ENCODE results near the gene NPHS1.
"Not testable (repeated sequence)": the region's sequence is repeated elsewhere in the genome, so short reads cannot be mapped to it uniquely, and the experiment has no call there.

The NPHS1 gene, protein sequence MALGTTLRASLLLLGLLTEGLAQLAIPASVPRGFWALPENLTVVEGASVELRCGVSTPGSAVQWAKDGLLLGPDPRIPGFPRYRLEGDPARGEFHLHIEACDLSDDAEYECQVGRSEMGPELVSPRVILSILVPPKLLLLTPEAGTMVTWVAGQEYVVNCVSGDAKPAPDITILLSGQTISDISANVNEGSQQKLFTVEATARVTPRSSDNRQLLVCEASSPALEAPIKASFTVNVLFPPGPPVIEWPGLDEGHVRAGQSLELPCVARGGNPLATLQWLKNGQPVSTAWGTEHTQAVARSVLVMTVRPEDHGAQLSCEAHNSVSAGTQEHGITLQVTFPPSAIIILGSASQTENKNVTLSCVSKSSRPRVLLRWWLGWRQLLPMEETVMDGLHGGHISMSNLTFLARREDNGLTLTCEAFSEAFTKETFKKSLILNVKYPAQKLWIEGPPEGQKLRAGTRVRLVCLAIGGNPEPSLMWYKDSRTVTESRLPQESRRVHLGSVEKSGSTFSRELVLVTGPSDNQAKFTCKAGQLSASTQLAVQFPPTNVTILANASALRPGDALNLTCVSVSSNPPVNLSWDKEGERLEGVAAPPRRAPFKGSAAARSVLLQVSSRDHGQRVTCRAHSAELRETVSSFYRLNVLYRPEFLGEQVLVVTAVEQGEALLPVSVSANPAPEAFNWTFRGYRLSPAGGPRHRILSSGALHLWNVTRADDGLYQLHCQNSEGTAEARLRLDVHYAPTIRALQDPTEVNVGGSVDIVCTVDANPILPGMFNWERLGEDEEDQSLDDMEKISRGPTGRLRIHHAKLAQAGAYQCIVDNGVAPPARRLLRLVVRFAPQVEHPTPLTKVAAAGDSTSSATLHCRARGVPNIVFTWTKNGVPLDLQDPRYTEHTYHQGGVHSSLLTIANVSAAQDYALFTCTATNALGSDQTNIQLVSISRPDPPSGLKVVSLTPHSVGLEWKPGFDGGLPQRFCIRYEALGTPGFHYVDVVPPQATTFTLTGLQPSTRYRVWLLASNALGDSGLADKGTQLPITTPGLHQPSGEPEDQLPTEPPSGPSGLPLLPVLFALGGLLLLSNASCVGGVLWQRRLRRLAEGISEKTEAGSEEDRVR (N-terminal part only)

DNA sequence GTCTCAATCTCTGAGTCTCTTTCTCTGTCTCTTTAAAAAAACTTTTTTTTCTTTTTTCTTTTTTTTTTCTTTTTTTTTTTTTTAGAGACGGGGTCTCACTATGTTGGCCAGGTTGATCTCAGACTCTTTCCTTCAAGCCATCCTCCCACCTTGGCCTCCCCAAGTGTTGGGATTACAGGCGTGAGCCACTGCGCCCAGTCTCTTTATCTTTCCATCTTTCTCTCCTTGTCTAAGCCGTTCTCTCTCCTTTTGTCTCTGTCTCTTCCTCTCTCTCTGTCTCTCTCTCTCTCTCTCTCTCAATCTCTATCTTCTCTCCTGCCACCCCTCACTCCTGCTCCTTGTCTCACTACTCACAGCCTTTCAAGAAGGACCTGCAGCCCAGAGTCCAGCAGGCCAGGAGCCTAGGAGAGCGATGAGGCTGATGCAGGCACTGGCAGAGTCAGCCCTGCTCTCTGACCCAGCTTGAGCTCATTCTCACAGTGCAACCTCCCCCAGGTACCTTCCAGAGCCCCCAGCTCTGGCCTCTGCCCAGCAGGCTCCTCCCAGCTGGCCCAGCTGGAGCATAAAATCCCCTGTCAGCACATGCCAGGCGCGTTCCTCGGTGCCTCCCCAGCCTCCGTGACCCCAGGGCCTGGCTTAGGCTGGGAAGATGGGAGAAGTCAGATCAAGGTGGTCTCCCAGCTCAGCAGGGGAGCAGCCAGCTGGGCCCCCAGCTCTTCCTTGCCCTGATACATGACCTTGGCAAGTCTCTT, at the start of gene NPHS1:
Gene NPHS1 (minus strand): TSS at position 476 of the 752 bp plus-strand sequence. CDS start 667 bp downstream, outside the sequence.
- no peak within 1 kb of the TSS for H3K27ac Mint-ChIP-seq
- no peak for DNase-seq
- H3K4me3 Mint-ChIP-seq = no peak within 1 kb of the TSS
- peaks cover 10 to 13% of the 10 kb centered on the region in 2 donors for H3K4me1 Mint-ChIP-seq
- no peak for ATAC-seq (replicated peaks)
- H3K36me3 Mint-ChIP-seq = no peaks in the 10 kb centered on the region
- H3K9me3 Mint-ChIP-seq = no peaks in the 10 kb centered on the region
- peaks cover 69 to 78% of the 10 kb centered on the region in 2 donors for H3K27me3 Mint-ChIP-seq

DNA sequence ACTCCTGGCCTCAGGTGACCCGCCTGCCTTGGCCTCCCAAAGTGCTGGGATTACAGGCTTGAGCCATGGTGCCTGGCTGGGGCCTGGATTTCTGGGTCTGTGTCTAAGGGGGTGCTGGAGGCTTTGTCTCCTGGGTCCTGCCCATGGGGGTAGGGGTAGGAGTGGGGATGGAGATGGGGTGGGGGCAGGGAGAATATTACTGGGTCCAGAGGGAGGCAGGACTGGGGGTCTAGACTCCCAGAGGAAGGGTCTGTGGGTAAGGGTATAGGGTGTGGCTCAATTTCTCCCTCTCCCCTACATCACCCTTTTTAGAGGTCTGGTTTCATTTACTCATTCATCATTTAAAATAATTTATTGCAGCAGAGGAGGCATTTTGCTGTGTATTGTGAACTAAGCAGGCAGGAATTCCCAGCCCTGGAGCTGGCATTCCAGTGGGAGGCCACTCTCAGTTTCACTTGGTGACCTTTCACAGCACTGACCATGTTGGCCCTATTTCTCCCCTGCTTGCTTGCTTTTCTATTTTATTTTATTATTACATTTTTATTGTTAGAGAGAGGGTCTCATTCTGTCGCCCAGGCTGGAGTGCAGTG, 48.8 kb upstream of the NPHS1 start:
- Mint-ChIP-seq H3K36me3 (peaks cover 42 to 43% of the 10 kb centered on the region in 2 donors), H3K4me1 (peaks cover 41 to 65% of the 10 kb centered on the region in 2 donors), H3K27ac (peak overlapping the region; percentile 100), H3K27me3 (no peaks in the 10 kb centered on the region), H3K4me3 (peak overlapping the region; percentile 97 to 98), H3K9me3 (no peaks in the 10 kb centered on the region)
- DNase-seq (no peak), ATAC-seq (replicated peaks) (no peak)

DNA sequence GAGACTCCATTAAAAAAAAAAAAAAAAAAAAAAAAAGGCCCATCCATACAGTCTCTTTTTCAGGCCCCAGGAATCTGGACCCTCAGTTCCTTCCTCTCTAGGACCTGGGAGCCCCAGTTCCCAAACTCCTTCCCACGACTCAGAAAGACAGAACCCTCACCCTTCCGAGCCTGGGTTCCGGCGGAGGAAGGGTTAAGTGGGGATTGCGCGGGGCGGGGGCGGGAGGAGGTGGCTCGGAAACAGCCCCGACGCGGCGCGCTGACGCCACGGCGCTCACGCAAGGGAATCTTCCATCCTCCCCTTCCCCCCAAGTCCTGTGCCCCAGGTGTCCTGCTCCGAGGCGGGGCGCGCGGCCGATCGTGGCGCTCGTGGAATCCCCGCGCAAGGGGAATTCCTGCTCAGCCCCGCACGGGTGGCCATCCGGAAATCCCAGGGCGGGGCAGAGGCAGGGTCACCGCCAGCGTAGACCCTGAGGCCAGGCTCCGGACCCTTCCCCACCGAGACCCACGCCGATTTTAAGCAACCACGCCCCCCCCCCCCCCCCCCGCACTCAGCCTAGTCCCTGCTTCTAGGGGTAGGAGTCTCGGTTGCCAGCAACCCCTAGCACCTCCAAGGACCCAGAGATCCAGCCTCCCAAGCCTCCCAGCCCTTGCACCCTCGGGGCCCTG, 47.4 kb upstream of the NPHS1 start:
- peak overlapping the region; percentile 97 to 98 for H3K4me3 Mint-ChIP-seq
- H3K9me3 Mint-ChIP-seq = no peaks in the 10 kb centered on the region
- DNase-seq = peak; percentile 96
- no peaks in the 10 kb centered on the region for H3K27me3 Mint-ChIP-seq
- peaks cover 42 to 66% of the 10 kb centered on the region in 2 donors for H3K4me1 Mint-ChIP-seq
- peaks cover 51 to 52% of the 10 kb centered on the region in 2 donors for H3K36me3 Mint-ChIP-seq
- peak overlapping the region; percentile 100 for H3K27ac Mint-ChIP-seq
- peak; percentile 62 to 69 for ATAC-seq (replicated peaks)

DNA sequence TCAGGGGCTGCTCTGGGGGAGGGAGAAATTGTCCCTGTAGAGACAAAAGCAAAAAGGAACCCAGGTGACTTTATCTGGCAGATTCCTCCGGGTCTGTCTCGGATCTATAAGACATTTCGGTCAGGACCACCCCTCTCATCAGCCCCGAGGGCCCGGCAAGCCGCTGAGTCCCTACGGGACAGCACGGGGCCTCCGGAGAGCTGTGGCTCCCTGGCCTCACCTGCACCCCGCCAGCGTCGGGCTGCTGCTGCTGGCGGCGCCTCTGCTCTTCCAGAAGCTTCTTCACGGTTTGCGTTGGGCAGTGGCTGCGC, 46.1 kb upstream of the NPHS1 start:
- peaks cover 32 to 54% of the 10 kb centered on the region in 2 donors for H3K4me1 Mint-ChIP-seq
- no peak for DNase-seq
- no peaks in the 10 kb centered on the region for H3K27me3 Mint-ChIP-seq
- peak overlapping the region; percentile 97 to 98 for H3K4me3 Mint-ChIP-seq
- peaks cover 56 to 61% of the 10 kb centered on the region in 2 donors for H3K36me3 Mint-ChIP-seq
- no peak for ATAC-seq (replicated peaks)
- H3K27ac Mint-ChIP-seq = peak overlapping the region; percentile 100
- H3K9me3 Mint-ChIP-seq = no peaks in the 10 kb centered on the region

DNA sequence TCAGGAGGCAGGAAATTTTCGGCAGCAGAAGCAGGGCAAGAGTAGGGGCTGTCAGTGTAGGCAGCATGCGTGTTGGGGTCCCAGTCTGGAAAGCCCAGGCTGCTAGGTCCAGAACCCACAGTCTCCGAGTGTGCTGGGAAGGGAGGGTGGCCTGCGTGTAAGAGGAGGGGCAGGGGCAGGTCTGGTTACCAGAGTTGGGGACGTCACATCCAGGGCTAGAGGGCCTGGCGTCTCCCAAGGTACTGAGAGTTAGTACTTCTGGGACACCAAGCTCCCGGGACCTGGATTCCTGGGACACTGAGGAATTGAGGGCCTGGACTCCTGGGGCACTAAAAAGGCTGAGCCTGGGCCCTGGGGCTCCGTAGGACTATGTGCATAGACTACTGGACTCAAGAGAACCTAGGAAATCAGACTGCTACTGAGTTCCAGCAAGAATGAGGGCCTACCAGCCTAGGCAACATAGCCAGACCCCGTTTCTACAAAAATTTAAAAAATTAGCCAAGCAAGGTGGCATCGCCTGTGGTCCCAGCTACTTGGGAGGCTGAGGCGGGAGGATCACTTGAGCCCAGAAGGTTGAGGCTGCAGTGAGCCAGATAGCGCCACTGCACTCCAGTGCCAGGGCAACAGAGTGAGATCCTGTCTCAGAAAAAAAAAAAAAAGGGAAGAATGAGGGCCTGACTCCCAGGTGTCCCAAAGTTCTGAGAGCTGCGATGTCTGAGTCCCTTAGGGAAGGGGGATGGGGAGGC, 45.6 kb upstream of the NPHS1 start:
- ATAC-seq (replicated peaks) (no peak), DNase-seq (no peak)
- Mint-ChIP-seq H3K27me3 (no peaks in the 10 kb centered on the region), H3K36me3 (peaks cover 58 to 64% of the 10 kb centered on the region in 2 donors), H3K4me3 (peak overlapping the region; percentile 97 to 98), H3K4me1 (peaks cover 26 to 50% of the 10 kb centered on the region in 2 donors), H3K27ac (peak overlapping the region; percentile 100), H3K9me3 (no peaks in the 10 kb centered on the region)

DNA sequence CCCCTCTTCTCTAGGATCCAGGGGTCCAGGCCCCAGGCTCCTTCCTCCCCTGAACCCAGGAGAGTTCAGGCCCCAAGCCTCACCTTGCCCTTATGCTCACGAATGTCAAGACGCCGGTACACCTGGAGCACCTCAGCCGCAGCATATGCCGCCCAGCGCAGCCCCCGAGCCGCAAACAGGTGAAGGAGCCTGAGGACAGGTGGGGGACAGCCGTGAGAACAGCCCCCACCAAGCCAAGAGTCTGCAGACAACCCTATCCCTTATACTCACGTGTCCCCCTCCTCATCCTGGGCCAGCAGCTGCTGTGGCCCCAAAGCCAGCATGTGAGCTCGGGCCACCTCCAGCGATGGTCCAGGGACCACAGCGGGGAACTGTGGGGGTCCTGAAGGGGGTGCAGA, 44.3 kb upstream of the NPHS1 start:
- Mint-ChIP-seq H3K4me3 (peak overlapping the region; percentile 97 to 98), H3K36me3 (peaks cover 66 to 74% of the 10 kb centered on the region in 2 donors), H3K4me1 (peaks cover 19 to 42% of the 10 kb centered on the region in 2 donors), H3K9me3 (no peaks in the 10 kb centered on the region), H3K27ac (peak overlapping the region; percentile 90), H3K27me3 (no peaks in the 10 kb centered on the region)
- no peak for ATAC-seq (replicated peaks)
- DNase-seq = no peak

DNA sequence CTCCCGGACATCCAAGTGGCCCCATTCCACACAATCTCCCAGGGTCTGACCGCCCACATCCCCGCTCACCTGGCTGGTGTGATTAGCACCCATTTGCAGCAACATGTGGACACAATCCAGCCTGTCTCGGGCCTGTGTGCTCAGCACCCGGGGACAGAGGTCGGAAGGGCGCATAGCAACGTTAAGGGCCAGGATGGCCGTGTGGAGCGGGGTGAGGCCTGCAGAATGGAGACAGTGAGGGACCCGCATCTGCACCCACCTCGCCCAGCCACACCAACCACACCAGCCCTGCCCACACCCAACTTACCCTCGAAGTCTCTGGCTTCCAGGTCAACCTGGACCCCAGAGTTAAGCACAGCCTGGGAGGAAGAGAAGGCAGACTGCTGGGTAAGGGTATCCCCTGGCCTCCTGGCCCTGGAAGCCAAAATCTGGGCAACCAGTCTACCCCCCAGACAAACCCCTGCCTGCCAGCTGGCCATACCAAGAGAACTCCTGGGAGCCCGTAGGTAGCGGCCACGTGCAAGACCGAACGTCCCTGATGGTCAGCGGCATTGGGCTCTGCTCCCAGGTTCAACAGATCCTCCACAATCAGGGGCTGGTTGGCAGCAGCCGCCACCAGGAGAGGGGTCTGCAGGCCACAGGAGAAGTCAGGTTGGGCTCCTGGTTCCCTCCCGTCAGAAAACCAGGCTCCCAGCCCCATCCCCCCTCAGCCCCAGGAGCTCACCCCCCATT, 43.8 kb upstream of the NPHS1 start:
- Mint-ChIP-seq H3K4me3 (peak overlapping the region; percentile 79 to 97), H3K4me1 (peaks cover 19 to 36% of the 10 kb centered on the region in 2 donors), H3K27ac (peak overlapping the region; percentile 90), H3K9me3 (no peaks in the 10 kb centered on the region), H3K36me3 (peaks cover 67 to 75% of the 10 kb centered on the region in 2 donors), H3K27me3 (no peaks in the 10 kb centered on the region)
- no peak for DNase-seq
- no peak for ATAC-seq (replicated peaks)

DNA sequence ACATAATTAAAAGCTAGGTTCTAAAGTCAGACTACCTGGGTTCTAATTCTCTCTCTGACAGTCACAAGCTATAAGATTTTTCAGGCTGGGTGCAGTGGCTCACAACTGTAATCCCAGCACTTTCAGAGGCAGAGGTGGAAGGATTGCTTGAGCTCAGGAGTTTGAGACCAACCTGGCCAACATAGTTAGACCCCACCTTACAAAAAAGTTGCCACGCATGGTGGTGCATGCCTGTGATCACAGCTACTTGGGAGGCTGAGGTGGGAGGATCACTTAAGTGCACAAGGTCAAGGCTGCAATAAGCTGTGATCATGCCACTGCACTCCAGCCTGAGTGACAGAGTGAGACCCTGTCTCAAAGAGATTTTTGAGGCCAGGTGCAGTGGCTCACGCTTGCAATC, 42.0 kb upstream of the NPHS1 start:
- ATAC-seq (replicated peaks) (no peak), DNase-seq (no peak)
- H3K9me3 Mint-ChIP-seq = peaks cover 0 to 1% of the 10 kb centered on the region in 2 donors
- H3K27ac Mint-ChIP-seq = peak overlapping the region; percentile 42
- peaks cover 73 to 82% of the 10 kb centered on the region in 2 donors for H3K36me3 Mint-ChIP-seq
- peaks cover 23 to 39% of the 10 kb centered on the region in 2 donors for H3K4me1 Mint-ChIP-seq
- no peak overlapping the region for H3K4me3 Mint-ChIP-seq
- no peaks in the 10 kb centered on the region for H3K27me3 Mint-ChIP-seq

DNA sequence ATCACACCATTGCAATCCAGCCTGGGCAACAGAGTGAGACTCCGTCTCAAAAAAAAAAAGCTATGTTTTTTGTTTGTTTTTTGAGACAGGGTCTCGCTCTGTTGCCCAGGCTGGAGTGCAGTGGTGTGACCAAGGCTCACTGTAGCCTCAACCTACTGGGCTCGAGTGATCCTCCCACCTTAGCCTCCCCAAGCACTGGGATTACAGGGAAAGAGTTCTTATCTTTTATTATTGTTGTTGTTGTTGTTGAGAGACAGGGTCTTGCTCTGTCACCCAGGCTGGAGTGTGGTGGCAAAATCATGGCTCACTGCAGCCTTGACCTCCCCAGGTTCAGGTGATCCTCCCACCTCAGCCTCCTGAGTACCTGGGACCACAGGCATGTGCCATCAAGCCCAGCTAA, 39.5 kb upstream of the NPHS1 start:
- peaks cover 26 to 48% of the 10 kb centered on the region in 2 donors for H3K4me1 Mint-ChIP-seq
- DNase-seq; H3K9me3 Mint-ChIP-seq; H3K4me3 Mint-ChIP-seq; ATAC-seq (replicated peaks); H3K27me3 Mint-ChIP-seq: not testable (repeated sequence)
- H3K27ac Mint-ChIP-seq = peak overlapping the region; percentile 76
- peaks cover 73 to 86% of the 10 kb centered on the region in 2 donors for H3K36me3 Mint-ChIP-seq

DNA sequence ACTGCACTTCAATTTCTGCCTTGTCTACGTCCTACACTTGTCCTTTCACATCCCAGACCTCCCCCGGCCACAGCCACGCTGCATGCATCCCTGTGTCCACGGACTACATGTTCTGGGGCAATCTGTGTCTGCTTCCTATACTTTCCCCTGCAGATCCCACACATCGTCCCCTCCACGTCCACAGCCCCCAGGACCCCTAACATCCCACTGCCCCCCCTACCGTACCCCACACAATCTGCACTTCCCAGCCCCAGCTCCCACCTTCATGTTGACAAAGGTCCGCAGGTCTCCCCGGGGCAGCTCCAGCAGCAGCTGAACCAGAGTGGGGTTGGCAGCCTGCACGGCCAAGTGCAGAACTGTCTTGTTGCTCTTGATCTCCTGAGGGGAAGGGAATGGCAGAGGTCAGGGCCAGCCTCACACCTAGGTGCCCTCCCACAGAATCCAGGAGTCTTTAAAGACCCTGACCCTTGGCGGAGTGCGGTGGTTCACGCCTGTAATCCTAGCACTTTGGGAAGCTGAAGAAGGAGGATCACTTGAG, 37.9 kb upstream of the NPHS1 start:
- Mint-ChIP-seq H3K27me3 (no peaks in the 10 kb centered on the region), H3K9me3 (peaks cover 4 to 5% of the 10 kb centered on the region in 2 donors), H3K4me1 (peaks cover 26 to 46% of the 10 kb centered on the region in 2 donors), H3K27ac (peak overlapping the region; percentile 92), H3K36me3 (peaks cover 64 to 81% of the 10 kb centered on the region in 2 donors), H3K4me3 (peak overlapping the region; percentile 28 to 41)
- peak; percentile 7 to 15 for ATAC-seq (replicated peaks)
- DNase-seq = no peak

DNA sequence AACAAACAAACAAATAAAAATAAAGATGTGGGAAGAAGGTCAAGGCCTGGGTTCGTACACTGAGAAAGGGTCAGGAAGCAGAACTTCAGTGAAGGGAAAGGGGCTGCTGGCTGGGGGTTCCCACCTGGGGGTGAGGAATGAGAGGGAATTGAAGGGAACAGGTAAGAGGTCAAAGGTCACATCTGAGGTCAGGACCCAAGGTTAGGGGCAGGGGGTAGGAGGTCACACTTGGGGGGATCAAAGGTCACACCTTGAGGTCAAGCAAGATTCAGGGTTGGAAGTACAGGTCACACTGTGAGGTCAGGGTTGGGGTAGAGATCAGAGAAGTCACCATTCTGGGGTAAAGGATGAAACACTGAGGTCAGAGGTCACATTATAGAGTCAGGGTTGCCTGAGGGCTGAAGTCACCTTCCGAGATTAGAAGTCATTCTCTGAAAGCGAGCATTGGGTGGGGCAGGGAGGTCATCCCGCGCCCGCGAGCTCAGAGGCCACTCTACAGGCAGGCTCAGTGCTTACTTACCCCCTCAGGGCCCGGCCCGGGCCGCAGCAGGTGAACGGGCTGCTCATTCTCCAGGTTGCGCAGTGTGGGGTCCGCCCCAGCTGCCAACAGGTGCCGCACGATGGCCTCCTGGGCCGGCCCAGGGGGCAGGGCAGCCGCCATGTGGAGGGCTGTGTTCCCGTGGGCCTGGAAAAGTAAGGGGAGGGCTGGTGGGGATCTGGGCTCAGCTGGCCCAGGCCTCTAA, 37.2 kb upstream of the NPHS1 start:
- peaks cover 64 to 81% of the 10 kb centered on the region in 2 donors for H3K36me3 Mint-ChIP-seq
- peak overlapping the region; percentile 12 to 28 for H3K4me3 Mint-ChIP-seq
- no peaks in the 10 kb centered on the region for H3K27me3 Mint-ChIP-seq
- ATAC-seq (replicated peaks) = peak; percentile 3
- peak overlapping the region; percentile 48 for H3K27ac Mint-ChIP-seq
- H3K4me1 Mint-ChIP-seq = peaks cover 29 to 49% of the 10 kb centered on the region in 2 donors
- no peak for DNase-seq
- H3K9me3 Mint-ChIP-seq = peaks cover 4 to 5% of the 10 kb centered on the region in 2 donors

All from stimulated activated naive B cell treated with anti-CD40 and anti-IgM and Interleukin-4, amounts not matched to agents 10 μg/mL and 1 μg/mL and 100 μg/mL, for 72 hours (primary cell).